Activated B cell treated with CpG ODN at 0.5 μM for 24 hours (primary cell): Measurements from ENCODE around the gene MPP3. TPM values are rescaled to one million over a fixed set of nuclear protein-coding genes. Genes with fewer than 3 reads are reported as not detected.

Source experiments
- ATAC-seq: fragments of 200-7000 bp; cut with Tn5 transposase; one replicate; pipeline ENCODE4 v1.10.0; 2021; ENCODE audit warnings: low read depth, mild to moderate bottlenecking, moderate library complexity
- CTCF ChIA-PET: fragments of 350-600 bp; sonication (Branson Sonifier 250); formaldehyde crosslinking; loops from one replicate; lab custom pipeline; 2021; ENCODE audit warnings: antibody characterized with exemption; lab: Charles Lee
- POLR2A ChIA-PET: fragments of 350-600 bp; sonication (Branson Sonifier 250); formaldehyde crosslinking; loops from one replicate; lab custom pipeline; 2021; ENCODE audit warnings: antibody characterized with exemption; lab: Charles Lee
- DNase-seq: peaks from one replicate; pipeline ENCODE4 v3.0.0; 2022
- H3K27ac Mint-ChIP-seq: one replicate; pipeline ENCODE4 v1.8.0; 2020; ENCODE audit warnings: mixed read lengths
- H3K27me3 Mint-ChIP-seq: one replicate; pipeline ENCODE4 v1.8.0; 2021; ENCODE audit warnings: mixed read lengths
- H3K36me3 Mint-ChIP-seq: one replicate; pipeline ENCODE4 v1.8.0; 2021; ENCODE audit warnings: low read depth, mixed read lengths
- H3K4me1 Mint-ChIP-seq: one replicate; pipeline ENCODE4 v1.8.0; 2021; ENCODE audit warnings: mixed read lengths
- H3K4me3 Mint-ChIP-seq: one replicate; pipeline ENCODE4 v1.8.0; 2020; ENCODE audit warnings: mild to moderate bottlenecking, mixed read lengths
- H3K9me3 Mint-ChIP-seq: one replicate; pipeline ENCODE4 v1.8.0; 2020; ENCODE audit warnings: mixed read lengths
- CTCF ChIP-seq: fragments of 200-600 bp; IDR thresholded peaks from one replicate; pipeline ENCODE4 v1.8.0; 2022; ENCODE audit warnings: antibody characterized with exemption, mild to moderate bottlenecking
- intact Hi-C: fragments of 100-400 bp; cut with micrococcal nuclease; formaldehyde crosslinking; loops from one replicate; pipeline ENCODE4 v1.15.1; 2024
- total RNA-seq: library from RNA; stranded (reverse); gene quantifications from 2 replicates; pipeline ENCODE4 v1.2.3, GENCODE V29; 2022

MPP3 gene
- total RNA-seq, 1 donor from 2014 or later: not detected

- no peak for ATAC-seq
- TF ChIP-seq CTCF: no peak
- DNase-seq: no peak
- ChIA-PET CTCF (interaction anchor here (0.7 to 1.1 kb wide), 4 partner anchors 9 to 162 kb away, joined by 3 to 4 read pairs (median 4); no protein-coding TSS in a partner anchor), POLR2A (no interaction called here)
- Mint-ChIP-seq H3K27me3 (peaks cover 28% of the 10 kb centered on the region), H3K4me3 (no peak overlapping the region), H3K9me3 (no peaks in the 10 kb centered on the region), H3K27ac (no peak overlapping the region), H3K4me1 (no peaks in the 10 kb centered on the region), H3K36me3 (no peaks in the 10 kb centered on the region)
- intact Hi-C loops: loop anchor here (2.0 kb wide), 2 partner anchors 59 to 161 kb away; no protein-coding TSS in a partner anchor
Measured at GRCh38 chr17:43879723-43880419, 46.9 kb upstream of the MPP3 start.

GRCh38 chr17:43878260-43879175, 45.6 kb upstream of the MPP3 start:
- Mint-ChIP-seq H3K4me3 (no peak overlapping the region), H3K27me3 (peaks cover 28% of the 10 kb centered on the region), H3K27ac (no peak overlapping the region), H3K9me3 (no peaks in the 10 kb centered on the region), H3K4me1 (no peaks in the 10 kb centered on the region), H3K36me3 (no peaks in the 10 kb centered on the region)
- ChIA-PET CTCF (interaction anchor here (0.7 to 1.7 kb wide), 5 partner anchors 17 to 290 kb away, joined by 3 to 8 read pairs (median 4); no protein-coding TSS in a partner anchor), POLR2A (no interaction called here)
- intact Hi-C loops: loop anchor here (1.0 to 2.0 kb wide), 4 partner anchors 60 to 290 kb away; no protein-coding TSS in a partner anchor
- DNase-seq (peak; percentile 73), ATAC-seq (peak; percentile 95)
- TF ChIP-seq CTCF: peak; percentile 70

GRCh38 chr17:43877451-43878155, 44.7 kb upstream of the MPP3 start:
- TF ChIP-seq CTCF: no peak
- Mint-ChIP-seq H3K27me3 (peaks cover 25% of the 10 kb centered on the region), H3K9me3 (no peaks in the 10 kb centered on the region), H3K36me3 (no peaks in the 10 kb centered on the region), H3K4me1 (no peaks in the 10 kb centered on the region), H3K27ac (no peak overlapping the region), H3K4me3 (no peak overlapping the region)
- CTCF ChIA-PET: interaction anchor here (0.9 to 1.7 kb wide), 4 partner anchors 18 to 291 kb away, joined by 3 to 8 read pairs (median 4); no protein-coding TSS in a partner anchor
- POLR2A ChIA-PET: interaction anchor here (0.6 kb wide), 1 partner anchor 33 kb away, joined by 3 read pairs; no protein-coding TSS in a partner anchor
- intact Hi-C loops: loop anchor here (1.0 to 2.0 kb wide), 4 partner anchors 61 to 291 kb away; no protein-coding TSS in a partner anchor
- DNase-seq (no peak), ATAC-seq (no peak)

- DNase-seq (no peak), ATAC-seq (no peak)
- no peak overlapping the region for H3K4me3 Mint-ChIP-seq
- intact Hi-C loops: no loop called here
- no peak for TF ChIP-seq CTCF
- ChIA-PET POLR2A (no interaction called here), CTCF (interaction anchor here (1.7 kb wide), 1 partner anchor 34 kb away, joined by 4 read pairs; no protein-coding TSS in a partner anchor)
- peaks cover 25% of the 10 kb centered on the region for H3K27me3 Mint-ChIP-seq
- no peaks in the 10 kb centered on the region for H3K36me3 Mint-ChIP-seq
- H3K27ac Mint-ChIP-seq: no peak overlapping the region
- no peaks in the 10 kb centered on the region for H3K9me3 Mint-ChIP-seq
- H3K4me1 Mint-ChIP-seq: no peaks in the 10 kb centered on the region
Measured at GRCh38 chr17:43877031-43877430, 44.1 kb upstream of the MPP3 start.
